Adipocyte (in vitro differentiated cells): ENCODE measurements around the gene HDAC8.

Experiments used
- DNase-seq: peaks from one replicate; pipeline ENCODE4 v3.0.0-alpha.2; 2015; ENCODE audit warnings: low read depth
- H3K27me3 ChIP-seq: replicated peaks from 2 replicates; pipeline ENCODE4 v1.7.0; 2013; ENCODE audit warnings: mild to moderate bottlenecking, low read length, moderate library complexity; ENCODE audit not compliant: control insufficient read depth, insufficient read depth
- H3K36me3 ChIP-seq: 2 replicates; pipeline ENCODE4 v1.7.0; 2013; ENCODE audit warnings: low read length, mild to moderate bottlenecking, moderate library complexity; ENCODE audit not compliant: control insufficient read depth, insufficient read depth, severe bottlenecking
- H3K4me1 ChIP-seq: 2 replicates; pipeline ENCODE4 v1.7.0; 2013; ENCODE audit warnings: mild to moderate bottlenecking, low read length, moderate library complexity; ENCODE audit not compliant: control insufficient read depth, insufficient read depth
- H3K4me3 ChIP-seq: 2 replicates; pipeline ENCODE4 v1.7.0; 2013; ENCODE audit warnings: mild to moderate bottlenecking, low read length, moderate library complexity
- H3K9ac ChIP-seq: 2 replicates; pipeline ENCODE4 v1.7.0; 2013; ENCODE audit warnings: mild to moderate bottlenecking, low read length, moderate library complexity
- H3K9me3 ChIP-seq: 2 replicates; pipeline ENCODE4 v1.7.0; 2013; ENCODE audit warnings: mild to moderate bottlenecking, low read length, moderate library complexity; ENCODE audit not compliant: control insufficient read depth

The HDAC8 gene

GRCh38 chrX:72372735-72373134 is 199.9 kb downstream of the HDAC8 start:
- H3K4me1 ChIP-seq, result peaks cover 6% of the 10 kb centered on the region
- no peak overlapping the region for H3K4me3 ChIP-seq
- no peak overlapping the region for H3K9ac ChIP-seq
- no peaks in the 10 kb centered on the region for H3K36me3 ChIP-seq
- peaks cover 13% of the 10 kb centered on the region for H3K27me3 ChIP-seq
- H3K9me3 ChIP-seq, result no peaks in the 10 kb centered on the region
- DNase-seq, result no peak

GRCh38 chrX:72371405-72371804 is 201.2 kb downstream of the HDAC8 start:
- Histone ChIP-seq H3K4me1 (peaks cover 6% of the 10 kb centered on the region), H3K9ac (no peak overlapping the region), H3K27me3 (peaks cover 7% of the 10 kb centered on the region), H3K9me3 (no peaks in the 10 kb centered on the region), H3K4me3 (no peak overlapping the region), H3K36me3 (no peaks in the 10 kb centered on the region)
- no peak for DNase-seq

GRCh38 chrX:72368796-72369195 is 203.8 kb downstream of the HDAC8 start:
- H3K9ac ChIP-seq, result no peak overlapping the region
- peaks cover 6% of the 10 kb centered on the region for H3K4me1 ChIP-seq
- peaks cover 12% of the 10 kb centered on the region for H3K27me3 ChIP-seq
- H3K9me3 ChIP-seq, result peaks cover 2% of the 10 kb centered on the region
- H3K36me3 ChIP-seq, result no peaks in the 10 kb centered on the region
- DNase-seq, result no peak
- H3K4me3 ChIP-seq, result no peak overlapping the region

DNA sequence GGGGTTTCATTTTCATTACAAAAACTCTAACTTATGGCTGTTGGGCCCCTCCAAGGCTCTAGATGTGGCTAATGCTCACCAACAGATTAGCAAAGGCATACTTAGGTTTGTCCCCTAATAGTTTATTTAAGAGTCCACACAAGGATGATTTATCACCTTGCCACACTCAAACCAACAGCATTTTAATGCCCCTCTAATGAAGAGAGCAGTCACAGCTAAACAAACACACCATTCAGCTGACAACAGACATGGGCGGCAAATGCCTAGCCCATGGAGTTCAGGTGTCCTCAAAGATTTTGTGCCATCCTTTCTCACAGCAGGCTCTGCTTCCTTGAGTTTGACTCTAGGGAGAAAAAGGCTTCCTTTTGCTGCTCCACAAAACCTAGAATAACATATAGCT is 205.1 kb downstream of the HDAC8 start:
- Histone ChIP-seq H3K4me1 (no peaks in the 10 kb centered on the region), H3K9ac (no peak overlapping the region), H3K36me3 (no peaks in the 10 kb centered on the region), H3K4me3 (no peak overlapping the region), H3K27me3 (peaks cover 12% of the 10 kb centered on the region), H3K9me3 (peaks cover 3% of the 10 kb centered on the region)
- DNase-seq, result no peak

GRCh38 chrX:72366701-72367454 is 205.8 kb downstream of the HDAC8 start:
- no peaks in the 10 kb centered on the region for H3K36me3 ChIP-seq
- no peak overlapping the region for H3K9ac ChIP-seq
- no peaks in the 10 kb centered on the region for H3K4me1 ChIP-seq
- H3K27me3 ChIP-seq, result peaks cover 15% of the 10 kb centered on the region
- peaks cover 3% of the 10 kb centered on the region for H3K9me3 ChIP-seq
- no peak overlapping the region for H3K4me3 ChIP-seq
- DNase-seq, result no peak

GRCh38 chrX:72366178-72366577 is 206.5 kb downstream of the HDAC8 start:
- peaks cover 13% of the 10 kb centered on the region for H3K27me3 ChIP-seq
- H3K9me3 ChIP-seq, result peaks cover 3% of the 10 kb centered on the region
- DNase-seq, result no peak
- H3K4me1 ChIP-seq, result no peaks in the 10 kb centered on the region
- no peaks in the 10 kb centered on the region for H3K36me3 ChIP-seq
- H3K9ac ChIP-seq, result no peak overlapping the region
- H3K4me3 ChIP-seq, result no peak overlapping the region

- Histone ChIP-seq H3K36me3 (no peaks in the 10 kb centered on the region), H3K27me3 (peaks cover 17% of the 10 kb centered on the region), H3K4me3 (no peak overlapping the region), H3K4me1 (no peaks in the 10 kb centered on the region), H3K9ac (no peak overlapping the region), H3K9me3 (peaks cover 3% of the 10 kb centered on the region)
- DNase-seq, result no peak
Observed at GRCh38 chrX:72365126-72365525, 207.5 kb downstream of the HDAC8 start.

GRCh38 chrX:72360326-72360725 is 212.3 kb downstream of the HDAC8 start:
- Histone ChIP-seq H3K9ac (no peak overlapping the region), H3K36me3 (no peaks in the 10 kb centered on the region), H3K9me3 (peaks cover 3% of the 10 kb centered on the region), H3K4me3 (no peak overlapping the region), H3K4me1 (no peaks in the 10 kb centered on the region), H3K27me3 (peaks cover 23% of the 10 kb centered on the region)
- DNase-seq, result no peak

- H3K4me3 ChIP-seq, result no peak overlapping the region
- no peaks in the 10 kb centered on the region for H3K4me1 ChIP-seq
- no peaks in the 10 kb centered on the region for H3K36me3 ChIP-seq
- H3K9ac ChIP-seq, result no peak overlapping the region
- H3K27me3 ChIP-seq, result peaks cover 32% of the 10 kb centered on the region
- DNase-seq, result peak; percentile 3
- H3K9me3 ChIP-seq, result no peaks in the 10 kb centered on the region
Observed at GRCh38 chrX:72358313-72358712, 214.3 kb downstream of the HDAC8 start.

- Histone ChIP-seq H3K9me3 (no peaks in the 10 kb centered on the region), H3K4me1 (peaks cover 17% of the 10 kb centered on the region), H3K36me3 (no peaks in the 10 kb centered on the region), H3K9ac (no peak overlapping the region), H3K27me3 (peaks cover 33% of the 10 kb centered on the region), H3K4me3 (no peak overlapping the region)
- DNase-seq, result no peak
Observed at GRCh38 chrX:72352786-72353185, 219.9 kb downstream of the HDAC8 start.

DNA sequence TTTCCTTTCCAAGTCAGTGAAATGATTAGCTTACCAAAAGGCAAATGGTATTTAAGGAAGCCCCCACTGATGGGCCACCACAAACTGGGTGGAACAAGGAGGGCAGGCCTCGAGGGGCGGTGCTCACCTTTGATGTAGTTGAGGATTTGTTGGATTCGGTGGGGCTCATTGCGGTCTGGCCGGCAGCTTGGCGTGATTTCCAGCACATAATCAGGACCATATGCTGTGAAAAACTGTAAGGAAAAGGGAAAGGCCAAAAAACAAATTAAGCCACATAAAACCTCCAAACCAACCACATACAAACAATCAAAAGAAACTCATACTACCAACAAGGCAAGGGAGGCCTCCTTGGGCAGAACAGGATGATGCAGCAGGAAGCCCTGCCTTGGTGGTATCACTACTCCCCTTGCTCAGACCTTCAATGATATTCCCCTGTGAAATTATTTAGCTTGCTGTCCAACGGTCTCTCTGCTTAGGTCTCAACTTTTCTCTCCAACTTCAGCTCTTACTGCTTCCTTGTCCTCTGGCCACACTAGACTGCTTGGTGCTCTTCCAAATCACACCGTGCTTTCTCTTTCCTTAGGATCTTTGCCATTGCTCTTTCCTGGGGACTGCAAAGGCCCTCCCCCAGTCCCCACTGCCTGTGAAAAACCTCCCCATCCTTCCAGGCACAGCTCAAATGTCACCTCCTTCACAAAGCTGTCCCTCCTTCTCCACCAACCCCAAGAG is 220.9 kb downstream of the HDAC8 start:
- no peaks in the 10 kb centered on the region for H3K36me3 ChIP-seq
- H3K4me3 ChIP-seq, result no peak overlapping the region
- peak; percentile 53 for DNase-seq
- peaks cover 33% of the 10 kb centered on the region for H3K27me3 ChIP-seq
- H3K4me1 ChIP-seq, result peaks cover 25% of the 10 kb centered on the region
- no peak overlapping the region for H3K9ac ChIP-seq
- no peaks in the 10 kb centered on the region for H3K9me3 ChIP-seq
